Measurements from ENCODE around the gene CPA4.

GRCh38 chr7:130279906-130280305, 13.1 kb upstream of the CPA4 start:
- TF ChIP-seq CTCF (conservative IDR thresholded peaks at IDR 0.05; ENCODE audit: low read length), result no peak
- no peak for TF ChIP-seq EZH2phosphoT487 (IDR thresholded peaks at IDR 0.05; ENCODE audit: borderline replicate concordance, low read depth, low read length)
